HepG2 (cell line): ENCODE data around the gene SLC2A5. TPM values are rescaled to one million over a fixed set of nuclear protein-coding genes. Genes with fewer than 3 reads are reported as not detected.

Source experiments
- BCL6 ChIP-seq: IDR thresholded peaks from 2 replicates; pipeline ENCODE4 v1.6.1; 2016; ENCODE audit warnings: missing genetic modification reagents, missing compliant biosample characterization
- EEA1 ChIP-seq: sonication (generic); formaldehyde crosslinking; IDR thresholded peaks from 2 replicates; pipeline ENCODE4 v1.5.1; 2020; ENCODE audit warnings: mild to moderate bottlenecking, missing genetic modification reagents, borderline replicate concordance
- FOSL2 ChIP-seq: sonication (generic); formaldehyde crosslinking; IDR thresholded peaks from 2 replicates; pipeline ENCODE4 v1.4.0; 2020; ENCODE audit warnings: missing genetic modification reagents
- HIC2 ChIP-seq: sonication (generic); formaldehyde crosslinking; IDR thresholded peaks from 2 replicates; pipeline ENCODE4 v1.9.0; 2022; ENCODE audit warnings: low read depth, missing genetic modification reagents
- HIVEP1 ChIP-seq: sonication (generic); formaldehyde crosslinking; IDR thresholded peaks from 2 replicates; pipeline ENCODE4 v1.4.0; 2020; ENCODE audit warnings: mild to moderate bottlenecking, missing genetic modification reagents
- MNT ChIP-seq: fragments of 450-650 bp; IDR thresholded peaks from 2 replicates; pipeline ENCODE4 v1.6.1; 2016
- MXD4 ChIP-seq: IDR thresholded peaks from 2 replicates; pipeline ENCODE4 v1.6.1; 2016; ENCODE audit warnings: mild to moderate bottlenecking, missing biosample characterization, missing genetic modification reagents
- PRDM15 ChIP-seq: sonication (generic); formaldehyde crosslinking; IDR thresholded peaks from 2 replicates; pipeline ENCODE4 v1.4.0; 2020; ENCODE audit warnings: missing genetic modification reagents
- RAD51 ChIP-seq: fragments of 450-650 bp; IDR thresholded peaks from 2 replicates; pipeline ENCODE4 v1.6.1; 2016; ENCODE audit warnings: borderline replicate concordance
- REPIN1 ChIP-seq: sonication (generic); formaldehyde crosslinking; IDR thresholded peaks from 2 replicates; pipeline ENCODE4 v1.8.0; 2022; ENCODE audit warnings: missing genetic modification reagents, low read depth, mild to moderate bottlenecking, borderline replicate concordance
- SALL1 ChIP-seq: sonication (generic); formaldehyde crosslinking; IDR thresholded peaks from 2 replicates; pipeline ENCODE4 v1.8.0; 2022; ENCODE audit warnings: mild to moderate bottlenecking, missing genetic modification reagents
- SYNCRIP ChIP-seq: fragments of 200-400 bp; formaldehyde crosslinking; IDR thresholded peaks from 2 replicates; pipeline ENCODE4 v1.6.1; 2018; ENCODE audit warnings: mild to moderate bottlenecking, low read depth, low read length; ENCODE audit not compliant: insufficient read depth
- ZMYM4 ChIP-seq: sonication (generic); formaldehyde crosslinking; IDR thresholded peaks from 2 replicates; pipeline ENCODE4 v1.8.1; 2023; ENCODE audit warnings: mild to moderate bottlenecking, missing genetic modification reagents
- ZNF180 ChIP-seq: sonication (generic); formaldehyde crosslinking; IDR thresholded peaks from 2 replicates; pipeline ENCODE4 v1.4.0; 2020; ENCODE audit warnings: low read depth, missing genetic modification reagents, borderline replicate concordance
- ZNF501 ChIP-seq: sonication (generic); formaldehyde crosslinking; IDR thresholded peaks from 2 replicates; pipeline ENCODE4 v1.5.1; 2020; ENCODE audit warnings: mild to moderate bottlenecking, moderate library complexity, missing genetic modification reagents
- ZNF549 ChIP-seq: sonication (generic); formaldehyde crosslinking; IDR thresholded peaks from 2 replicates; pipeline ENCODE4 v1.5.0; 2020; ENCODE audit warnings: missing genetic modification reagents
- ZNF567 ChIP-seq: sonication (generic); formaldehyde crosslinking; IDR thresholded peaks from 2 replicates; pipeline ENCODE4 v1.8.1; 2023; ENCODE audit warnings: mild to moderate bottlenecking, missing genetic modification reagents, borderline replicate concordance
- ZNF746 ChIP-seq: sonication (generic); formaldehyde crosslinking; IDR thresholded peaks from 2 replicates; pipeline ENCODE4 v1.8.0; 2022; ENCODE audit warnings: mild to moderate bottlenecking, missing genetic modification reagents
- ZNF749 ChIP-seq: sonication (generic); formaldehyde crosslinking; IDR thresholded peaks from 2 replicates; pipeline ENCODE4 v1.8.0; 2022; ENCODE audit warnings: mild to moderate bottlenecking, missing genetic modification reagents, moderate library complexity, borderline replicate concordance
- ZNF773 ChIP-seq: sonication (generic); formaldehyde crosslinking; IDR thresholded peaks from 2 replicates; pipeline ENCODE4 v1.4.0; 2020; ENCODE audit warnings: missing genetic modification reagents, borderline replicate concordance
- ZNF775 ChIP-seq: sonication (generic); formaldehyde crosslinking; IDR thresholded peaks from 2 replicates; pipeline ENCODE4 v1.4.0; 2020; ENCODE audit warnings: missing genetic modification reagents, mild to moderate bottlenecking, moderate library complexity, borderline replicate concordance
- ZNF782 ChIP-seq: sonication (generic); formaldehyde crosslinking; IDR thresholded peaks from 2 replicates; pipeline ENCODE4 v1.4.0; 2020; ENCODE audit warnings: missing genetic modification reagents, mild to moderate bottlenecking, borderline replicate concordance
- polyA plus RNA-seq, 8 experiments: library from polyadenylated mRNA; depleted of rRNA in 3 of 8; stranded (reverse) in 7 of 8; unstranded in 1 of 8; fragments of >200 nt; fragmentation: Illumina TruSeq in 4 of 8; extraction: Trizol in 4 of 8; gene quantifications; 2 replicates each; pipeline versions ENCODE4 v1.2.1 to v1.2.3, GENCODE V29; 2011 to 2016; ENCODE audit warnings: low read depth in 4 of 8, missing spikeins in 1 of 8, mixed read lengths in 1 of 8; ENCODE audit not compliant: insufficient read depth in 1 of 8
- total RNA-seq, 5 experiments: library from RNA; depleted of rRNA; stranded (reverse); fragments of >200 nt; fragmentation: Illumina TruSeq; extraction: Trizol; gene quantifications; 2 replicates each; pipeline ENCODE4 v1.2.3, GENCODE V29; 2016; ENCODE audit warnings: low read depth in 1 of 5

Gene SLC2A5
- total and polyA plus RNA-seq, 2 of the 13 experiments (the other 11 are each of a cell fraction or from before 2014, with no cell fraction given), result 0.04 to 0.54 TPM

GRCh38 chr1:9110669-9111356, 41.4 kb upstream of the SLC2A5 start (continued):
- TF ChIP-seq ZNF773 (CRISPR knock-in tag) (no peak), REPIN1 (0 out of 2 replicates have a peak, but pooled peaks have one; percentile 18), ZNF549 (no peak), ZNF180 (CRISPR knock-in tag) (no peak), ZNF746 (CRISPR knock-in tag) (0 out of 2 replicates have a peak, but pooled peaks have one; percentile 35), ZNF749 (CRISPR knock-in tag) (no peak), SYNCRIP (no peak), ZNF782 (peak; percentile 31; the same call in 1 of the 2 replicates), RAD51 (no peak), MNT (no peak), BCL6 (no peak; the same call in 1 of the 2 replicates), FOSL2 (CRISPR knock-in tag) (peak; percentile 46; the same call in 1 of the 2 replicates), PRDM15 (CRISPR knock-in tag) (no peak), ZNF567 (peak; percentile 54; the same call in 1 of the 2 replicates), EEA1 (no peak), MXD4 (no peak), ZNF775 (no peak), SALL1 (CRISPR knock-in tag) (peak; percentile 43; the same call in 1 of the 2 replicates), HIC2 (no peak), HIVEP1 (CRISPR knock-in tag) (no peak), ZMYM4 (no peak; the same call in 1 of the 2 replicates), ZNF501 (CRISPR knock-in tag) (peak; percentile 72; the same call in 1 of the 2 replicates)
